ENCODE measurements around the gene CD4. TPM values are rescaled to one million over a fixed set of nuclear protein-coding genes. Genes with fewer than 3 reads are reported as not detected.

Gene CD4
- total RNA-seq, 1 experiment from 2014 or later: not detected

GRCh38 chr12:6765634-6766581 is 23.4 kb upstream of the CD4 start, which contains the start of gene PTMS:
Gene PTMS, plus strand, starts transcription at chr12:6766363. Its CDS starts 343 bp downstream, at chr12:6766706.
- DNase-seq (ENCODE audit: unreplicated experiment): peak; percentile 96
- ChIA-PET CTCF (interaction anchor here (0.6 to 7.8 kb wide), 17 partner anchors 8 to 252 kb away, joined by 3 to 174 read pairs (median 6); partner anchors contain the start of genes CD4, COPS7A, LPCAT3 and MLF2), POLR2A (interaction anchor here (0.7 to 4.2 kb wide), 14 partner anchors 9 to 180 kb away, joined by 3 to 119 read pairs (median 4); partner anchors contain the start of genes CDCA3, COPS7A, MLF2 and SPSB2)
- H3K4me3 Mint-ChIP-seq (ENCODE audit: unreplicated experiment): peak within 1 kb of the TSS; percentile 84
- H3K4me1 Mint-ChIP-seq (ENCODE audit: insufficient read depth, unreplicated experiment): peaks cover 55% of the 10 kb centered on the region
- BruUV-seq (replicated peaks): no TSS peak
- TF ChIP-seq CTCF (IDR thresholded peaks at IDR 0.05; ENCODE audit: unreplicated experiment): no peak
- intact Hi-C loops (cut with micrococcal nuclease): loop anchor here (1.0 kb wide), 1 partner anchor 13 kb away; the partner anchor contains the start of gene MLF2
- peaks cover 11% of the 10 kb centered on the region for H3K36me3 Mint-ChIP-seq (ENCODE audit: insufficient read depth, unreplicated experiment)
- H3K27me3 Mint-ChIP-seq (ENCODE audit: insufficient read depth, unreplicated experiment): no peaks in the 10 kb centered on the region
- peak within 1 kb of the TSS; percentile 95 for H3K27ac Mint-ChIP-seq (ENCODE audit: low read depth, unreplicated experiment)
- H3K9me3 Mint-ChIP-seq (ENCODE audit: unreplicated experiment): no peaks in the 10 kb centered on the region

- peak; percentile 70 for TF ChIP-seq CTCF (IDR thresholded peaks at IDR 0.05; ENCODE audit: unreplicated experiment)
- H3K9me3 Mint-ChIP-seq (ENCODE audit: unreplicated experiment): no peaks in the 10 kb centered on the region
- DNase-seq (ENCODE audit: unreplicated experiment): peak; percentile 75
- CTCF ChIA-PET: interaction anchor here (0.6 to 7.8 kb wide), 22 partner anchors 9 to 251 kb away, joined by 3 to 174 read pairs (median 5); partner anchors contain the start of genes CD4, COPS7A, LPCAT3 and MLF2
- peaks cover 15% of the 10 kb centered on the region for H3K36me3 Mint-ChIP-seq (ENCODE audit: insufficient read depth, unreplicated experiment)
- intact Hi-C loops (cut with micrococcal nuclease): loop anchor here (1.0 kb wide), 2 partner anchors 13 kb away; partner anchors contain the start of gene MLF2
- H3K27me3 Mint-ChIP-seq (ENCODE audit: insufficient read depth, unreplicated experiment): no peaks in the 10 kb centered on the region
- peak overlapping the region; percentile 83 for H3K27ac Mint-ChIP-seq (ENCODE audit: low read depth, unreplicated experiment)
- POLR2A ChIA-PET: interaction anchor here (0.8 to 4.2 kb wide), 17 partner anchors 9 to 179 kb away, joined by 3 to 119 read pairs (median 4); partner anchors contain the start of genes CDCA3, COPS7A, MLF2 and SPSB2
- H3K4me1 Mint-ChIP-seq (ENCODE audit: insufficient read depth, unreplicated experiment): peaks cover 57% of the 10 kb centered on the region
- BruUV-seq (replicated peaks): no TSS peak
- peak overlapping the region; percentile 84 for H3K4me3 Mint-ChIP-seq (ENCODE audit: unreplicated experiment)
These were observed 22.5 kb upstream of the CD4 start for GRCh38 chr12:6766651-6767349.

- intact Hi-C loops (cut with micrococcal nuclease): loop anchor here (1.0 kb wide), 1 partner anchor 12 kb away; no protein-coding TSS in a partner anchor
- POLR2A ChIA-PET: interaction anchor here (0.7 to 4.2 kb wide), 17 partner anchors 8 to 178 kb away, joined by 3 to 119 read pairs (median 4); partner anchors contain the start of genes CDCA3, COPS7A, MLF2 and USP5
- Mint-ChIP-seq H3K36me3 (ENCODE audit: insufficient read depth, unreplicated experiment) (peaks cover 15% of the 10 kb centered on the region), H3K4me3 (ENCODE audit: unreplicated experiment) (peak overlapping the region; percentile 84), H3K9me3 (ENCODE audit: unreplicated experiment) (no peaks in the 10 kb centered on the region), H3K27ac (ENCODE audit: low read depth, unreplicated experiment) (peak overlapping the region; percentile 83), H3K27me3 (ENCODE audit: insufficient read depth, unreplicated experiment) (no peaks in the 10 kb centered on the region), H3K4me1 (ENCODE audit: insufficient read depth, unreplicated experiment) (peaks cover 62% of the 10 kb centered on the region)
- BruUV-seq (replicated peaks): TSS peak; percentile 18
- CTCF ChIA-PET: interaction anchor here (0.6 to 7.8 kb wide), 19 partner anchors 9 to 178 kb away, joined by 3 to 174 read pairs (median 5); partner anchors contain the start of genes CD4, COPS7A, MLF2 and SPSB2
- TF ChIP-seq CTCF (IDR thresholded peaks at IDR 0.05; ENCODE audit: unreplicated experiment): no peak
- DNase-seq (ENCODE audit: unreplicated experiment): peak; percentile 23
These were observed 21.7 kb upstream of the CD4 start for GRCh38 chr12:6767353-6768319.
